ENCODE measurements around the gene MSI2.

MSI2 gene

DNA sequence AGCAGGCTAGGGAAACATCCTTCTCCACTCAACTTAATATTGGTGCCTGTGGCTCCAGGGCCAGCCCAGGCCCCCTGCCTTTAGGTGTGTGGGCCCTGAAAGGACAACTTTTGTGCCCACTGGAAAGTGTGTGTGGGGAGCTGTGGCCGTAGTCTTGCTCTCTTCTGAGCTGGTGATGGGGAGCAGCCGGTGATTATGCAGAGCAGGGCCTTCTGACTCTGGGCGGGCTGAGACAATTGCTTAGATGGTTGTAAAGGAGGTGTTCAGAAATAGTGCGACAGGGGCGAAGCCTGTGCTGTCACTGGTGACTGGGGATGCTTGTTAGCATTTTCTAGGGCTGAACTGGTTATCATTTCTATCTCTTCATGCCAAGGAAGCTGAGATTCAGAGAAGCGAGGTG, 62.6 kb downstream of the MSI2 start:
- no peak for DNase-seq (ENCODE audit: low read depth)

DNA sequence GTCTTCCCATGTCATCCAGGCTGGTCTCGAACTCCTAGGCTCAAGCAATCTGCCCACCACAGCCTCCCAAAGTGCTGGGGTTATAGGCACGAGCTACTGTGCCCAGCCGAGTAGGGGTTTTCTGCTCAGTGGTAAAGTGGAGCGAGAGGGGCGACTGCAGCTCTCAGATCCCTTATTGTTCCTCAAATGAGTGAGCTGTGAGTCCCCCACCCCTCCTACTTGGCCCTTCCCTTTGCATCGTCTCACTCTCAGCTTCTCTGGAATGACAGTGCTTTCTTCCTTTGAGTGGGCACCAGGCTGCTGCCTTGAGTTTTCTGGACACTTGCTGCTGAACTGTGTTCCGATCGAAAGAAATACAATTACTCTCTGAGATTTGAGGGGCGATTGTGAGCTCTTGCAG, 63.5 kb downstream of the MSI2 start:
- no peak for DNase-seq (ENCODE audit: low read depth)

DNA sequence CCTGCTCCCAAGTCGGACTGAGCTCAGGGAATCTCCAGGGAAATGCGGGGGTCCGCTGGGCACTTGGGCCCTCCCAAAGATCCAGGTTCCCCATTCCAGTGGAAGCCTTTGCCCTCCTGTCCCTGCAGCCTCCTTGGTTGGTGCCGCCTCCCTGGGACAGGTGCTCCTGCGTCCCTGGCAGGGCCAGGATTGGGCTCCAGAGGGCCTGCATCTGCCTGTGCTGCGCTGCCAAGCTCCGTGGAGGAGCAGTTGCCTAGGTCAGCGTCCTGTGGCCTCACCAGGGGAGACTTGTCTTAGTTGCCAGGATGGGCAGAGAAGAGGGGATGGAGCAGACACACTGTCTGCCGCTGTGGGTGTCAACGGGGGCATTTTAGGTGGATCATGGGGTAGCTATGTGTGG, 67.1 kb downstream of the MSI2 start:
- no peak for DNase-seq (ENCODE audit: low read depth)

DNA sequence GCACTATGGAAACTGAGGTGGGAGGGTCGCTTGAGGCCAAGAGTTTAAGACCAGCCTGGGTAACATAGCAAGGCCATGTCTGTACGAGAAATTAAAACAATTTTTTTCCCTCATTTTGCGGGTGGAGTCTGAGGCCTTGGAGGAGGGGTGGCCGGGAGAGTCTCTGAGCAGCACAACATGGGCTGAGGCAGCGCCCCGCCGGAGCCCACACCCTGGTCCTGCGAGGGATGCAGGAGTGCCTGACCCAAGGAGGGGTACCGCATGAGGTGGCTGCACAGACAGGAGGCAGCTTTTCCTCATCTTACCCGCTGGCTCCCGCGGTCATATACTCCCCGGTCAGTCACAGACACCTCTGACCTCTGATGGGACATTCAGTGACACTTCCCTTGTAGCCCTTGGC, 67.7 kb downstream of the MSI2 start:
- no peak for DNase-seq (ENCODE audit: low read depth)

DNA sequence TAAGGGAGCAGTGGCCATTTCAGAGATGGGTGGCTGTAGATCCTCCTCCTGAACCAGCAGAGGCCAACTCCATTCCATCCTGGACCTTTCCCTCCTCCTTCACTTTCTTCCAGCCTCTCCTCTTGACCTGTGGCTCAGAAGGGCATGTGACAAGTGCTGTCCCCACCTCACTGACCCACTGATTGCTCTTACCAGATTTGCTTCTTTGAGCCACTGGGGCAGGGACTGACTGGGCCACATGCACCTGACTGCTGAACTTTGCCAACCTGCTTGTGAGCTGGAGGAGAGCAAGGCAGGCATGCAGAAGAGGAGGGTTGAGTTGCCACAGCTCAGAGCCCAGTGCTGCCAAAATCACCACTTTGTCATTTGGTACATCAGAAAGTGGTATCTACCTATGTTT, 68.3 kb downstream of the MSI2 start:
- no peak for DNase-seq (ENCODE audit: low read depth)

- DNase-seq (ENCODE audit: low read depth) = no peak
Observed at GRCh38 chr17:57326336-57326735, 70.0 kb downstream of the MSI2 start.

DNA sequence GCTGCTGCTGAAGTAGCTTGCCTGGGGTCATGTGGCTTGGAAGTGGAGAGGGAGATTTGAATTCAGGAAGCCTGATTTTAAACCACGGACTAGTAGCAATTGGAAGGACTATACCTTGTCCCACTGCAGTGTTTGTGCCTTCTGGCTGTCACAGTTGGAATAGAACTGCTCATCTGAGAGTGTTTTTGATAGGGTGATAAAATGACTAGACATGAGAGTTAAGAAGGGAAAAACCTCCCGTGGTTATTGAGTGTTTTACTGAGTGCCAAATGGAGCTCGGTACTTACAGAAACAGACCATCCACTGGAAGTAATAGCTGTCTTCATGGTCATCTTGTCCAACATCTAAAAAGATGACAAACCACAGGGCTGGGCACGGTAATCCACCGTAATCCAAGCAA, 70.4 kb downstream of the MSI2 start:
- DNase-seq (ENCODE audit: low read depth) = no peak

GRCh38 chr17:57327176-57327970, 71.0 kb downstream of the MSI2 start:
- no peak for DNase-seq (ENCODE audit: low read depth)

DNA sequence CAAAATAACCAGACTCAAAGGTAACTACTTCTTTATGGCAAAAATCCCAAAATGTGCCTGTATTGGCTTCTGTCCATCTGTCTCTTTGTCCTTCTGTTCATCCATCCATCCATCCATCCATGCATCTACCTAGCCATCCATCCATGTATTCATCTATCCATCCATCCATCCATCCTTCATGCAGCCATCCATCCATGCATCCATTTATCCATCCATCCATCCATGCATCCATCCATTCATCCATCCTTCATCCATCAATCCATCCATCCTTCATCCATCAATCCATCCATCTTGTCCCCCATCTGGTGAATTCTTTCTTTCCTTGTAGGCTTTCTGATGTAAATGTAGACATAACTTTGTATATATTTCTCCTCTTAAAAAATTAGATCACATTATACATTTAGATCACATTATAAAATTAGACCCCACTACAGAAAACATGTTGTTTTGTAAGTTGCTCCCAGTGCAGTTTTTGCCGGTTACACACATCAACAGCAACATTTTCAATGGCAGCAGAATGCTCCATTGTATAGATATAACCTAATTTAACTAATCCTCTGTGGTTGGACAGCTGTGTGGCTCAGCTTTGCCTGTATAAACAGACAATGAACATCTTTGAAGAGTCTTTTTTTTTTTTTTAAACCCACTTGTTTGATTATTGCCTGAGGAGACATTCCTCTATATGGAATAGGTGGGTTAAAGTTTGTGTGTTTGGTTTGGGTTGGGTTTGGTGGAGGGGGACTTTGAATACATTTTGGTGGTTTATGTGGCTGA, 72.0 kb downstream of the MSI2 start:
- no peak for DNase-seq (ENCODE audit: low read depth)

- DNase-seq (ENCODE audit: low read depth) = no peak
Observed at GRCh38 chr17:57329380-57330214, 73.3 kb downstream of the MSI2 start.

DNA sequence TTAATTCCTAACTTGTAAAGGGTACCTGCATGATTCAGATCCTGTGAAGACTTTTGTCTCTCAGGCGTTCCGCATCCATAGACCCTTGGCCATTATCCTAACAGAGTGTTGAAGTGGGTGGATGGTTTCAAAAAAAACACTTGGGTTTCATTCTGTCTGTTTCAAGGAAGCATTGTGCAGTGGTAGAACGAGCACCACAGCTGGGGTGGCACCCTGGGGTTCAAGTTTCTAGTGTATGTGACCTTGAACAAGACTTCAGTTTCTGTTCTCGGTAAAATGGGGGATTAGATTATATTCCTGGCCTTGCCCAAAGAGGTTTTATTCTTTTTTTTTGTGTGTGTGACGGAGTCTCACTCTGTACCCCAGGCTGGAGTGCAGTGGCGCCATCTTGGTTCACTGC, 74.3 kb downstream of the MSI2 start:
- DNase-seq (ENCODE audit: low read depth) = no peak

GRCh38 chr17:57331423-57331822, 75.1 kb downstream of the MSI2 start:
- no peak for DNase-seq (ENCODE audit: low read depth)

GRCh38 chr17:57332501-57332900, 76.2 kb downstream of the MSI2 start:
- no peak for DNase-seq (ENCODE audit: low read depth)

GRCh38 chr17:57335195-57335792, 79.0 kb downstream of the MSI2 start:
- DNase-seq (ENCODE audit: low read depth) = no peak

- DNase-seq (ENCODE audit: low read depth) = no peak
Observed at GRCh38 chr17:57337390-57337789, 81.1 kb downstream of the MSI2 start.

GRCh38 chr17:57338257-57338914, 82.1 kb downstream of the MSI2 start:
- DNase-seq (ENCODE audit: low read depth) = no peak

- DNase-seq (ENCODE audit: low read depth) = no peak
Observed at GRCh38 chr17:57340160-57340981, 84.0 kb downstream of the MSI2 start.

- no peak for DNase-seq (ENCODE audit: low read depth)
Observed at GRCh38 chr17:57341611-57342540, 85.6 kb downstream of the MSI2 start.

DNA sequence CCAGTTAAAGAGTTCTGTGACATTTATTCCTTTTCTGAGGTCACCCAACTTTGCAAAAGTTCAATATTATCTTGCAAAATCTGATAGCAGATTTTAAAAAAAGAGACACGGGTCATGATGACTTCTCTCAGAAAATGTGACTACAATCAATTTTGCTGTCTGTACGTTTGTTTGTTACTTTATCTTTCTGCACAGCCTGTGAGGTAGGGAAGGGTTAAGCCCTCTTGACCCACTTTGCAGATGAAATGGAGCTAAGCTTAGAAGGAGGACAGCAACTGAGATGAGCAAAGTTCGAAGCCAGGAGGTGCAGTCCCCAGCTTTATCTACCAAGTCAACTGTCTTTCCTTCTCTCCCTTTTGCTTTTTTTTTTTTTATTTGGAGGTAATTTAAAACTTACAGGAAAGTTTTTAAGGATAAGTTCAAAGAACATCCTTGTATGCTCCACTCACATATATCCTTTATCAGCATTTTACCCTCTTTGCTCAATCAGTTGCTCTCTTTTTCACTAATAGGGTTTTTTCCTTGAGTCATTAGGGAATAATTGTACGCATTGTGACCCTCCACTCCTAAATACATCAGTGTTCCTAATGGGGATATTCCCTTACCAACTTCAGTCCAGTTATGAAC, 86.8 kb downstream of the MSI2 start:
- DNase-seq (ENCODE audit: low read depth) = no peak

Measured in stimulated activated CD4-positive, alpha-beta T cell treated with anti-CD3 and anti-CD28 coated beads, Interleukin-2, amount 100 ng/mL, for 4 hours (primary cell).